Keratinocyte (primary cell): Measurements from ENCODE around the gene NFIC. TPM values are rescaled to one million over a fixed set of nuclear protein-coding genes. Genes with fewer than 3 reads are reported as not detected.

Experiments
- DNase-seq: peaks from one replicate; pipeline ENCODE4 v3.0.0-alpha.2; 2011; ENCODE audit warnings: low read depth, missing footprints, low spot score
- FAIRE-seq: peaks from 2 replicates; lab custom pipeline; 2011; peaks lifted over from hg19 to GRCh38; lab: Jason Lieb, UNC
- H2AFZ ChIP-seq: 2 replicates; pipeline ENCODE4 v1.6.0; 2012; ENCODE audit warnings: low read length, control low read depth, inconsistent platforms; ENCODE audit not compliant: control insufficient read depth
- H3K27ac ChIP-seq: 2 replicates; pipeline ENCODE4 v1.5.1; 2011; ENCODE audit warnings: low read length; ENCODE audit not compliant: control insufficient read depth, insufficient read depth
- H3K27me3 ChIP-seq: 3 replicates; pipeline ENCODE4 v1.6.0; 2011; ENCODE audit warnings: low read length; ENCODE audit not compliant: control insufficient read depth, insufficient read depth; ENCODE audit errors: extremely low read depth
- H3K36me3 ChIP-seq, 2 experiments: 2 replicates in 1 of 2; 3 replicates in 1 of 2; pipeline ENCODE4 v1.5.1; 2011; ENCODE audit warnings: low read length in 2 of 2, mild to moderate bottlenecking in 1 of 2; ENCODE audit not compliant: control insufficient read depth in 2 of 2, insufficient read depth in 2 of 2; ENCODE audit errors: extremely low read depth in 1 of 2
- H3K4me1 ChIP-seq: 3 replicates; pipeline ENCODE4 v1.5.1; 2011; ENCODE audit warnings: low read length; ENCODE audit not compliant: control insufficient read depth, insufficient read depth; ENCODE audit errors: extremely low read depth
- H3K4me2 ChIP-seq: 3 replicates; pipeline ENCODE4 v1.6.0; 2011; ENCODE audit warnings: low read depth, low read length; ENCODE audit not compliant: control insufficient read depth, insufficient read depth; ENCODE audit errors: extremely low read depth
- H3K4me3 ChIP-seq, 3 experiments: fragments of 200-600 bp in 1 of 3; sonication (generic) in 1 of 3; 2 replicates in 2 of 3; 3 replicates in 1 of 3; pipeline ENCODE4 v1.5.1; 2011 to 2016; ENCODE audit warnings: low read length in 3 of 3, mild to moderate bottlenecking in 3 of 3, control low read depth in 2 of 3, inconsistent platforms in 1 of 3, low read depth in 1 of 3, mixed read lengths in 1 of 3, mixed run types in 1 of 3, moderate library complexity in 1 of 3; ENCODE audit not compliant: control insufficient read depth in 2 of 3, insufficient read depth in 2 of 3; ENCODE audit errors: extremely low read depth in 1 of 3
- H3K79me2 ChIP-seq: 2 replicates; pipeline ENCODE4 v1.6.0; 2012; ENCODE audit warnings: low read length; ENCODE audit not compliant: control insufficient read depth, insufficient read depth
- H3K9ac ChIP-seq: 3 replicates; pipeline ENCODE4 v1.6.0; 2011; ENCODE audit warnings: low read length; ENCODE audit not compliant: control insufficient read depth, insufficient read depth; ENCODE audit errors: extremely low read depth
- H3K9me1 ChIP-seq: 3 replicates; pipeline ENCODE4 v1.6.0; 2011; ENCODE audit warnings: low read length; ENCODE audit not compliant: control insufficient read depth, insufficient read depth; ENCODE audit errors: extremely low read depth
- H3K9me3 ChIP-seq: 2 replicates; pipeline ENCODE4 v1.5.1; 2012; ENCODE audit warnings: low read depth, low read length; ENCODE audit not compliant: control insufficient read depth
- H4K20me1 ChIP-seq: 3 replicates; pipeline ENCODE4 v1.6.0; 2011; ENCODE audit warnings: low read length; ENCODE audit not compliant: control insufficient read depth, insufficient read depth; ENCODE audit errors: extremely low read depth
- CTCF ChIP-seq, 3 experiments: IDR thresholded peaks in 1 of 3; conservative IDR thresholded peaks in 1 of 3; optimal IDR thresholded peaks in 1 of 3; 2 replicates in 2 of 3; 3 replicates in 1 of 3; pipeline versions ENCODE3 to v1.5.1; 2011; ENCODE audit warnings: low read length in 3 of 3, mild to moderate bottlenecking in 3 of 3, moderate library complexity in 2 of 3, control low read depth in 1 of 3, inconsistent platforms in 1 of 3; ENCODE audit not compliant: insufficient read depth in 2 of 3; ENCODE audit errors: extremely low read depth in 1 of 3
- EZH2 ChIP-seq: IDR thresholded peaks from one replicate; pipeline ENCODE4 v1.6.1; 2012; ENCODE audit warnings: inconsistent platforms, mild to moderate bottlenecking, low read length, moderate library complexity
- dilution Hi-C: fragments of 300-500 bp; cut with MboI; formaldehyde crosslinking; loops from one replicate; pipeline ENCODE4 v1.7.0; 2020; ENCODE audit warnings: low sequenced_read_pairs; ENCODE audit not compliant: extremely low pct_ligation_motif_present
- polyA plus RNA-seq, 5 experiments: library from polyadenylated mRNA; depleted of rRNA in 3 of 5; stranded (reverse) in 3 of 5; stranded (forward) in 1 of 5; unstranded in 1 of 5; fragments of >200 nt; gene quantifications; 1 replicate in 1 of 5; 2 replicates in 3 of 5; 3 replicates in 1 of 5; pipeline versions ENCODE4 v1.2.1 to v1.2.3, GENCODE V29; 2011 to 2012; ENCODE audit warnings: missing spikeins in 2 of 5, low read depth in 1 of 5, low replicate concordance in 1 of 5

The NFIC gene
- polyA plus RNA-seq, 1 donor (not counting 4 experiments of a cell fraction or from before 2014, with no cell fraction given) = 2.4 TPM

- FAIRE-seq = no peak
- no peak overlapping the region for H2AFZ ChIP-seq
- dilution Hi-C loops = no loop called here
- H3K9me3 ChIP-seq = no peaks in the 10 kb centered on the region
- H3K9ac ChIP-seq = no peak overlapping the region
- H3K4me1 ChIP-seq = no peaks in the 10 kb centered on the region
- H3K36me3 ChIP-seq = no peaks in the 10 kb centered on the region
- peaks cover 32% of the 10 kb centered on the region for H3K27me3 ChIP-seq
- no peak overlapping the region for H3K4me3 ChIP-seq
- no peak overlapping the region for H3K27ac ChIP-seq
- no peaks in the 10 kb centered on the region for H3K79me2 ChIP-seq
- H3K4me2 ChIP-seq = no peak overlapping the region
- no peaks in the 10 kb centered on the region for H3K9me1 ChIP-seq
- TF ChIP-seq EZH2 (no peak), CTCF (optimal IDR thresholded peaks at IDR 0.05 in 1 of 3, IDR thresholded peaks at IDR 0.05 in 1 of 3, conservative IDR thresholded peaks at IDR 0.05 in 1 of 3; ENCODE audit: extremely low read depth in 1 of 3, insufficient read depth in 2 of 3, low read length in 3 of 3) (no peak)
- H4K20me1 ChIP-seq = peaks cover 3% of the 10 kb centered on the region
- DNase-seq = no peak
Measured at GRCh38 chr19:3479177-3479833, 112.9 kb downstream of the NFIC start.

DNA sequence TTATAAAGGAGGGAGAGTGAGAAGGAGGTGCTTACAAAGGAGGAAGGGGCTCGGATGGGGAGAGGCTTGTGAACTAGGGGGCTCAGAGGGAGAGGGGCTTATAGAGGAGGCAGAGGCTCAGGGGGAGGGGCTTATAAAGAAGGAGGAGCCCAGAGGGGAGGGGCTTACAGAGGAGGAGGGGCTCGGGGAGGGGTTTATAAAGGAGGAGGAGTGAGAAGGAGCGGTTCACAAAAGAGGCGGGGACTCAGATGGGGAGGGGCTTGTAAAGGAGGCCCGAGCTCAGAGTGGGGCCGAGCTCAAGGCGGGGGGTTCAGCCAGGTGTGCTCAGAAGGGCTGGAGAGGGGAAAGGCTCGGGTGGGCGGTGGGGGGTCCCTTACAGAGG is 113.4 kb downstream of the NFIC start:
- H3K36me3 ChIP-seq = no peaks in the 10 kb centered on the region
- H4K20me1 ChIP-seq = peaks cover 3% of the 10 kb centered on the region
- FAIRE-seq (no peak), DNase-seq (no peak)
- no peaks in the 10 kb centered on the region for H3K4me1 ChIP-seq
- dilution Hi-C loops = no loop called here
- H3K9ac ChIP-seq = no peak overlapping the region
- H3K27ac ChIP-seq = no peak overlapping the region
- no peaks in the 10 kb centered on the region for H3K9me1 ChIP-seq
- no peak overlapping the region for H3K4me2 ChIP-seq
- H3K79me2 ChIP-seq = no peaks in the 10 kb centered on the region
- TF ChIP-seq EZH2 = no peak
- no peak for TF ChIP-seq CTCF (optimal IDR thresholded peaks at IDR 0.05 in 1 of 3, IDR thresholded peaks at IDR 0.05 in 1 of 3, conservative IDR thresholded peaks at IDR 0.05 in 1 of 3; ENCODE audit: extremely low read depth in 1 of 3, insufficient read depth in 2 of 3, low read length in 3 of 3)
- H3K27me3 ChIP-seq = peaks cover 30% of the 10 kb centered on the region
- H3K4me3 ChIP-seq = no peak overlapping the region
- H3K9me3 ChIP-seq = no peaks in the 10 kb centered on the region
- H2AFZ ChIP-seq = no peak overlapping the region
